GM12878 (cell line): ENCODE results near the gene OR8U1. TPM values are rescaled to one million over a fixed set of nuclear protein-coding genes. Genes with fewer than 3 reads are reported as not detected.
"Not testable (repeated sequence)": the region's sequence is repeated elsewhere in the genome, so short reads cannot be mapped to it uniquely, and the experiment has no call there.

Experiments used
- ATAC-seq: fragments of 200-7000 bp; cut with Tn5 transposase; 3 replicates; pipeline ENCODE4 v1.9.1; 2020; ENCODE audit warnings: mild to moderate bottlenecking, moderate library complexity
- BruUV-seq: library from RNA; stranded (reverse); fragments of 400-500 nt; replicated peaks from 2 replicates; lab custom pipeline; 2021; lab: Mats Ljungman, UMichigan
- CTCF ChIA-PET: fragments of 300-600 bp; sonication (Branson Sonifier 250); formaldehyde crosslinking; extraction: SDS; loops from one replicate; lab custom pipeline; 2021; ENCODE audit warnings: inconsistent platforms; lab: Yijun Ruan, JAX
- POLR2A ChIA-PET: fragments of 350-600 bp; formaldehyde crosslinking; extraction: SDS; loops from one replicate; lab custom pipeline; 2021; ENCODE audit warnings: inconsistent platforms; lab: Charles Lee
- RAD21 ChIA-PET: fragments of 300-600 bp; sonication (Branson Sonifier 250); formaldehyde crosslinking; loops from one replicate; lab custom pipeline; 2023; ENCODE audit warnings: antibody characterized with exemption; ENCODE audit not compliant: unreplicated experiment; lab: Charles Lee
- SMC1A ChIA-PET: fragments of 300-600 bp; sonication (Branson Sonifier 250); formaldehyde crosslinking; loops from one replicate; lab custom pipeline; 2023; ENCODE audit not compliant: unreplicated experiment, uncharacterized antibody; lab: Charles Lee
- DNase-seq: peaks from one replicate; pipeline ENCODE4 v3.0.0-alpha.2; 2011; ENCODE audit warnings: low read depth, low spot score
- FAIRE-seq: peaks from 3 replicates; lab custom pipeline; 2011; peaks lifted over from hg19 to GRCh38; lab: Jason Lieb, UNC
- H2AFZ ChIP-seq: 2 replicates; pipeline ENCODE4 v1.6.0; 2011; ENCODE audit warnings: low read depth, low read length, control low read depth; ENCODE audit not compliant: control insufficient read depth
- H3K27ac ChIP-seq: 2 replicates; pipeline ENCODE4 v1.5.1; 2011; ENCODE audit warnings: control low read depth; ENCODE audit not compliant: control insufficient read depth, insufficient read depth
- H3K27me3 ChIP-seq, 2 experiments: replicated peaks in 1 of 2; 2 replicates each; pipeline versions ENCODE4 v1.6.0 to v1.6.1; 2011; ENCODE audit warnings: low read length in 1 of 2; ENCODE audit not compliant: control insufficient read depth in 2 of 2, insufficient read depth in 2 of 2
- H3K36me3 ChIP-seq, 2 experiments: 2 replicates each; pipeline ENCODE4 v1.5.1; 2011; ENCODE audit warnings: low read length in 1 of 2; ENCODE audit not compliant: control insufficient read depth in 2 of 2, insufficient read depth in 2 of 2
- H3K4me1 ChIP-seq: 2 replicates; pipeline ENCODE4 v1.6.1; 2011; ENCODE audit warnings: mild to moderate bottlenecking, low read length, moderate library complexity, mixed read lengths; ENCODE audit not compliant: control insufficient read depth, insufficient read depth
- H3K4me2 ChIP-seq: 2 replicates; pipeline ENCODE4 v1.6.0; 2011; ENCODE audit warnings: control low read depth; ENCODE audit not compliant: control insufficient read depth, insufficient read depth
- H3K4me3 ChIP-seq: fragments of 200-600 bp; sonication (generic); 2 replicates; pipeline ENCODE4 v1.5.1; 2016
- H3K79me2 ChIP-seq: 2 replicates; pipeline ENCODE4 v1.6.0; 2011; ENCODE audit warnings: low read length; ENCODE audit not compliant: control insufficient read depth, insufficient read depth
- H3K9ac ChIP-seq: 2 replicates; pipeline ENCODE4 v1.8.0; 2011; ENCODE audit warnings: low read length, control low read depth, mixed read lengths; ENCODE audit not compliant: control insufficient read depth, insufficient read depth
- H3K9me3 ChIP-seq: replicated peaks from 3 replicates; pipeline ENCODE4 v1.5.1; 2011; ENCODE audit warnings: mild to moderate bottlenecking, low read length; ENCODE audit not compliant: control insufficient read depth, insufficient read depth
- H4K20me1 ChIP-seq: 2 replicates; pipeline ENCODE4 v1.6.0; 2011; ENCODE audit not compliant: control insufficient read depth, insufficient read depth
- CEBPB ChIP-seq, 2 experiments: fragments of 150-350 bp in 1 of 2; IDR thresholded peaks; 2 replicates each; pipeline ENCODE4 v1.6.1; 2012 to 2014; ENCODE audit warnings: low read depth in 2 of 2, low read length in 2 of 2, borderline replicate concordance in 1 of 2, inconsistent platforms in 1 of 2
- ELK1 ChIP-seq: IDR thresholded peaks from 2 replicates; pipeline ENCODE4 v1.6.1; 2012; ENCODE audit warnings: low read depth, low read length, improper control_type of control experiment
- NBN ChIP-seq: fragments of 450-650 bp; IDR thresholded peaks from 2 replicates; pipeline ENCODE4 v1.6.1; 2016
- NR2C1 ChIP-seq: fragments of 450-650 bp; IDR thresholded peaks from 2 replicates; pipeline ENCODE4 v1.6.1; 2017; ENCODE audit warnings: antibody characterized with exemption, mild to moderate bottlenecking, moderate library complexity
- WGBS: methylation state at CpG from one replicate; pipeline ENCODE4 v1.1.6; 2016; ENCODE audit warnings: low lambda C conversion rate; ENCODE audit not compliant: insufficient replicate concordance, insufficient coverage; ENCODE audit errors: missing lambda C conversion rate; 5-methylcytosine and 5-hydroxymethylcytosine counted together
- in situ Hi-C: fragments of 300-500 bp; cut with MboI; formaldehyde crosslinking; loops from 9 replicates; pipeline ENCODE4 v1.14.3; 2018; ENCODE audit warnings: mixed read lengths
- intact Hi-C: fragments of 100-400 bp; cut with micrococcal nuclease; formaldehyde crosslinking; loops from one replicate; pipeline ENCODE4 v1.14.2; 2022; ENCODE audit not compliant: unreplicated experiment
- polyA plus RNA-seq, 11 experiments: library from polyadenylated mRNA; depleted of rRNA in 4 of 11; unstranded in 6 of 11; stranded (reverse) in 5 of 11; fragments of >200 nt; fragmentation: Nextera tagmentation in 4 of 11; fragmentation: Illumina TruSeq in 1 of 11; extraction: Ambion mirVana in 4 of 11; extraction: Trizol in 1 of 11; gene quantifications; 1 replicate in 1 of 11; 2 replicates in 10 of 11; pipeline versions ENCODE4 v1.2.1 to v1.2.3, GENCODE V29; 2011 to 2016; ENCODE audit warnings: inconsistent platforms in 2 of 11, missing spikeins in 2 of 11, low read depth in 1 of 11
- total RNA-seq, 4 experiments: library from RNA; depleted of rRNA in 3 of 4; stranded (reverse); fragments of >200 nt in 3 of 4; fragmentation: Illumina TruSeq in 1 of 4; extraction: Trizol in 1 of 4; gene quantifications; 2 replicates each; pipeline versions ENCODE4 v1.2.1 to v1.2.3, GENCODE V29; 2013 to 2021

Gene OR8U1
- total and polyA plus RNA-seq, 10 of the 15 experiments (the other 5 are each of a cell fraction or from before 2014, with no cell fraction given), result not detected

GRCh38 chr11:56396047-56396446 is 20.6 kb downstream of the OR8U1 start:
- ChIA-PET CTCF (no interaction called here), RAD21 (no interaction called here), SMC1A (no interaction called here), POLR2A (no interaction called here)
- no peak overlapping the region for H3K4me3 ChIP-seq
- H3K4me2 ChIP-seq, result no peak overlapping the region
- no peak for TF ChIP-seq ELK1
- TF ChIP-seq NBN, result no peak
- no peak for TF ChIP-seq NR2C1
- no peak for TF ChIP-seq CEBPB (IDR thresholded peaks at IDR 0.05; ENCODE audit: borderline replicate concordance in 1 of 2, low read depth in 2 of 2, low read length in 2 of 2)
- no peak for FAIRE-seq
- H3K9ac ChIP-seq, result no peak overlapping the region
- in situ Hi-C loops, result no loop called here
- no TSS peak for BruUV-seq
- H3K36me3 ChIP-seq, result no peaks in the 10 kb centered on the region
- intact Hi-C loops, result no loop called here
- no peak overlapping the region for H3K27ac ChIP-seq
- H3K27me3 ChIP-seq, result no peaks in the 10 kb centered on the region
- H2AFZ ChIP-seq, result no peak overlapping the region
- H3K79me2 ChIP-seq, result no peaks in the 10 kb centered on the region
- 8% methylated on average over 3 of the region's 3 CpGs for WGBS
- no peaks in the 10 kb centered on the region for H3K4me1 ChIP-seq
- no peaks in the 10 kb centered on the region for H4K20me1 ChIP-seq
- ATAC-seq, result no peak
- no peak for DNase-seq
- no peaks in the 10 kb centered on the region for H3K9me3 ChIP-seq

GRCh38 chr11:56401858-56402461 is 26.5 kb downstream of the OR8U1 start:
- POLR2A ChIA-PET, H4K20me1 ChIP-seq, H3K9me3 ChIP-seq, H3K9ac ChIP-seq, H3K36me3 ChIP-seq, DNase-seq, FAIRE-seq, H3K27ac ChIP-seq, SMC1A ChIA-PET, H3K4me3 ChIP-seq, in situ Hi-C loops, H3K4me2 ChIP-seq, H3K27me3 ChIP-seq, H3K79me2 ChIP-seq, ATAC-seq, BruUV-seq, H2AFZ ChIP-seq, RAD21 ChIA-PET, intact Hi-C loops, H3K4me1 ChIP-seq, CTCF ChIA-PET: not testable (repeated sequence)
- 70% methylated on average over 18 of the region's 27 CpGs for WGBS
